NB4 (cell line): Measurements from ENCODE around the gene FLRT3.

ENCODE experiments used
- DNase-seq: peaks from one replicate; pipeline ENCODE4 v3.0.0; 2010; ENCODE audit warnings: low read depth
- H3K4me3 ChIP-seq: one replicate; pipeline ENCODE4 v1.5.1; 2011; ENCODE audit warnings: mild to moderate bottlenecking, low read depth, low read length, moderate library complexity
- CTCF ChIP-seq: IDR thresholded peaks from one replicate; pipeline ENCODE4 v1.5.1; 2012; ENCODE audit warnings: low read depth, low read length
- MAX ChIP-seq: IDR thresholded peaks from 2 replicates; pipeline ENCODE4 v1.6.1; 2011; ENCODE audit warnings: low read depth, low read length
- MYC ChIP-seq: IDR thresholded peaks from 2 replicates; pipeline ENCODE4 v1.6.1; 2011; ENCODE audit warnings: low read depth, low read length
- POLR2A ChIP-seq: IDR thresholded peaks from 2 replicates; pipeline ENCODE4 v1.6.1; 2011; ENCODE audit warnings: mild to moderate bottlenecking; ENCODE audit not compliant: insufficient read length; ENCODE audit errors: extremely low read depth

The FLRT3 gene

GRCh38 chr20:14335052-14335451 lies 2.4 kb downstream of the FLRT3 start:
- no peak overlapping the region for H3K4me3 ChIP-seq
- TF ChIP-seq CTCF (no peak), POLR2A (no peak), MAX (no peak), MYC (no peak)
- DNase-seq = no peak

- H3K4me3 ChIP-seq = no peak overlapping the region
- TF ChIP-seq POLR2A (no peak), CTCF (peak; percentile 16), MAX (no peak), MYC (no peak)
- peak; percentile 29 for DNase-seq
These were observed 3.0 kb downstream of the FLRT3 start for GRCh38 chr20:14334306-14334930.

GRCh38 chr20:14333721-14334120 lies 3.7 kb downstream of the FLRT3 start:
- TF ChIP-seq MAX (no peak), MYC (no peak), CTCF (no peak), POLR2A (no peak)
- DNase-seq = no peak
- no peak overlapping the region for H3K4me3 ChIP-seq

GRCh38 chr20:14332866-14333265 lies 4.5 kb downstream of the FLRT3 start:
- no peak for DNase-seq
- TF ChIP-seq CTCF = no peak
- TF ChIP-seq MAX = no peak
- no peak for TF ChIP-seq POLR2A
- no peak for TF ChIP-seq MYC
- no peak overlapping the region for H3K4me3 ChIP-seq

GRCh38 chr20:14331646-14332045 lies 5.8 kb downstream of the FLRT3 start:
- TF ChIP-seq POLR2A (no peak), MYC (no peak), MAX (no peak), CTCF (no peak)
- H3K4me3 ChIP-seq = no peak overlapping the region

More at GRCh38 chr20:14331646-14332045, 5.8 kb downstream of the FLRT3 start:
- no peak for DNase-seq
